Smooth muscle cell (in vitro differentiated cells): ENCODE data around the gene ZBTB9. TPM values are rescaled to one million over a fixed set of nuclear protein-coding genes. Genes with fewer than 3 reads are reported as not detected.

Experiments
- DNase-seq: peaks from one replicate; lab custom pipeline; 2025; ENCODE audit not compliant: unreplicated experiment; lab: John Stamatoyannopoulos, UW
- H2AFZ ChIP-seq: fragments of 200-600 bp; sonication (generic); 2 replicates; pipeline ENCODE4 v1.6.0; 2016; ENCODE audit warnings: antibody characterized with exemption, low read depth, mild to moderate bottlenecking
- H3F3A ChIP-seq: fragments of 200-600 bp; sonication (generic); 2 replicates; pipeline ENCODE4 v1.6.0; 2017; ENCODE audit warnings: antibody characterized with exemption, low read depth
- H3K27ac ChIP-seq: fragments of 200-600 bp; sonication (generic); 2 replicates; pipeline ENCODE4 v1.5.1; 2016; ENCODE audit warnings: low read depth, mild to moderate bottlenecking
- H3K27me3 ChIP-seq: fragments of 200-600 bp; sonication (generic); 2 replicates; pipeline ENCODE4 v1.6.1; 2016; ENCODE audit warnings: low read depth, mild to moderate bottlenecking
- H3K36me3 ChIP-seq: fragments of 200-600 bp; sonication (generic); 2 replicates; pipeline ENCODE4 v1.5.1; 2016; ENCODE audit warnings: low read depth
- H3K4me1 ChIP-seq: fragments of 200-600 bp; sonication (generic); 2 replicates; pipeline ENCODE4 v1.5.1; 2016; ENCODE audit warnings: low read depth
- H3K4me2 ChIP-seq: fragments of 200-600 bp; sonication (generic); 2 replicates; pipeline ENCODE4 v1.6.0; 2016; ENCODE audit warnings: mild to moderate bottlenecking
- H3K4me3 ChIP-seq: fragments of 200-600 bp; sonication (generic); 2 replicates; pipeline ENCODE4 v1.5.1; 2016; ENCODE audit warnings: mild to moderate bottlenecking
- H3K79me2 ChIP-seq: fragments of 200-600 bp; sonication (generic); 2 replicates; pipeline ENCODE4 v1.6.0; 2016; ENCODE audit warnings: low read depth, mild to moderate bottlenecking
- H3K9ac ChIP-seq: fragments of 200-600 bp; sonication (generic); 2 replicates; pipeline ENCODE4 v1.6.0; 2016; ENCODE audit warnings: low read depth
- H3K9me3 ChIP-seq: fragments of 200-600 bp; sonication (generic); replicated peaks from 2 replicates; pipeline ENCODE4 v1.5.1; 2016; ENCODE audit warnings: low read depth
- H4K20me1 ChIP-seq: fragments of 200-600 bp; sonication (generic); 2 replicates; pipeline ENCODE4 v1.6.0; 2016; ENCODE audit warnings: low read depth
- CTCF ChIP-seq: fragments of 200-600 bp; sonication (generic); IDR thresholded peaks from 2 replicates; pipeline ENCODE4 v1.5.1; 2017; ENCODE audit warnings: borderline replicate concordance, mild to moderate bottlenecking, antibody characterized with exemption; ENCODE audit not compliant: insufficient read depth, poor library complexity, severe bottlenecking
- WGBS: methylation state at CpG from one replicate; pipeline ENCODE4 v1.1.7; 2016; ENCODE audit warnings: low lambda C conversion rate; 5-methylcytosine and 5-hydroxymethylcytosine counted together
- polyA plus RNA-seq: library from polyadenylated mRNA; unstranded; fragments of >200 nt; fragmentation: Nextera tagmentation; extraction: Ambion mirVana; gene quantifications from 2 replicates; pipeline ENCODE4 v1.2.1, GENCODE V29; 2016
- total RNA-seq: library from RNA; depleted of rRNA; stranded (reverse); fragments of >200 nt; gene quantifications from 2 replicates; pipeline ENCODE4 v1.2.3, GENCODE V29; 2014

The ZBTB9 gene
- total and polyA plus RNA-seq, 2 experiments from 2014 or later: 6.2 to 11.6 TPM

GRCh38 chr6:33416386-33417127 lies 37.8 kb upstream of the ZBTB9 start:
- peak overlapping the region; percentile 98 for H3K4me2 ChIP-seq
- peaks cover 37% of the 10 kb centered on the region for H3K4me1 ChIP-seq
- H4K20me1 ChIP-seq: peaks cover 10% of the 10 kb centered on the region
- no peaks in the 10 kb centered on the region for H3K27me3 ChIP-seq
- H3K9me3 ChIP-seq: no peaks in the 10 kb centered on the region
- no peak for DNase-seq
- peak overlapping the region; percentile 96 for H3K9ac ChIP-seq
- WGBS: 60% methylated on average over 12 of the region's 12 CpGs
- peak overlapping the region; percentile 99 for H3K27ac ChIP-seq
- TF ChIP-seq CTCF: no peak
- peaks cover 42% of the 10 kb centered on the region for H3K79me2 ChIP-seq
- H3F3A ChIP-seq: peaks cover 7% of the 10 kb centered on the region
- H2AFZ ChIP-seq: no peak overlapping the region
- peak overlapping the region; percentile 65 for H3K4me3 ChIP-seq
- H3K36me3 ChIP-seq: no peaks in the 10 kb centered on the region

- WGBS: under 1% methylated on average over 25 of the region's 25 CpGs
- Histone ChIP-seq H3K27ac (peak overlapping the region; percentile 99), H4K20me1 (peaks cover 8% of the 10 kb centered on the region), H3K4me2 (peak overlapping the region; percentile 98), H3K9ac (peak overlapping the region; percentile 96), H3F3A (peaks cover 7% of the 10 kb centered on the region), H3K36me3 (no peaks in the 10 kb centered on the region), H3K79me2 (peaks cover 42% of the 10 kb centered on the region), H3K9me3 (no peaks in the 10 kb centered on the region), H3K4me1 (peaks cover 37% of the 10 kb centered on the region), H2AFZ (peak overlapping the region; percentile 11), H3K27me3 (no peaks in the 10 kb centered on the region), H3K4me3 (peak overlapping the region; percentile 65)
- no peak for DNase-seq
- TF ChIP-seq CTCF: no peak
Measured at GRCh38 chr6:33417128-33417902, 37.1 kb upstream of the ZBTB9 start.

GRCh38 chr6:33417903-33418689 lies 36.3 kb upstream of the ZBTB9 start, which contains the start of gene CUTA:
Gene CUTA (minus strand): TSS chr6:33418107. CDS start chr6:33418000, 107 bp downstream.
- peaks cover 47% of the 10 kb centered on the region for H3K79me2 ChIP-seq
- H3F3A ChIP-seq: peaks cover 7% of the 10 kb centered on the region
- under 1% methylated on average over 50 of the region's 51 CpGs for WGBS
- DNase-seq: peak; percentile 91
- H3K4me1 ChIP-seq: peaks cover 37% of the 10 kb centered on the region
- H3K36me3 ChIP-seq: no peaks in the 10 kb centered on the region
- peak within 1 kb of the TSS; percentile 65 for H3K4me3 ChIP-seq
- no peaks in the 10 kb centered on the region for H3K9me3 ChIP-seq
- H3K4me2 ChIP-seq: peak within 1 kb of the TSS; percentile 98
- H3K27me3 ChIP-seq: no peaks in the 10 kb centered on the region
- H4K20me1 ChIP-seq: peaks cover 8% of the 10 kb centered on the region
- peak within 1 kb of the TSS; percentile 99 for H3K27ac ChIP-seq
- TF ChIP-seq CTCF: peak; percentile 12
- peak within 1 kb of the TSS; percentile 96 for H3K9ac ChIP-seq
- H2AFZ ChIP-seq: peak within 1 kb of the TSS; percentile 11
